Stimulated activated CD4-positive, alpha-beta T cell treated with anti-CD3 and anti-CD28 coated beads, Interleukin-15, amount 100 ng/mL, for 1 hour (primary cell): ENCODE results near the gene RBMX2.
"Not testable (repeated sequence)": the region's sequence is repeated elsewhere in the genome, so short reads cannot be mapped to it uniquely, and the experiment has no call there.

ENCODE experiments used
- DNase-seq, 2 donors: peaks; one replicate each; pipeline ENCODE4 v3.0.0-alpha.2; 2020; ENCODE audit warnings: low read depth in 1 of 2, low spot score in 1 of 2

The RBMX2 gene, protein sequence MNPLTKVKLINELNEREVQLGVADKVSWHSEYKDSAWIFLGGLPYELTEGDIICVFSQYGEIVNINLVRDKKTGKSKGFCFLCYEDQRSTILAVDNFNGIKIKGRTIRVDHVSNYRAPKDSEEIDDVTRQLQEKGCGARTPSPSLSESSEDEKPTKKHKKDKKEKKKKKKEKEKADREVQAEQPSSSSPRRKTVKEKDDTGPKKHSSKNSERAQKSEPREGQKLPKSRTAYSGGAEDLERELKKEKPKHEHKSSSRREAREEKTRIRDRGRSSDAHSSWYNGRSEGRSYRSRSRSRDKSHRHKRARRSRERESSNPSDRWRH

DNA sequence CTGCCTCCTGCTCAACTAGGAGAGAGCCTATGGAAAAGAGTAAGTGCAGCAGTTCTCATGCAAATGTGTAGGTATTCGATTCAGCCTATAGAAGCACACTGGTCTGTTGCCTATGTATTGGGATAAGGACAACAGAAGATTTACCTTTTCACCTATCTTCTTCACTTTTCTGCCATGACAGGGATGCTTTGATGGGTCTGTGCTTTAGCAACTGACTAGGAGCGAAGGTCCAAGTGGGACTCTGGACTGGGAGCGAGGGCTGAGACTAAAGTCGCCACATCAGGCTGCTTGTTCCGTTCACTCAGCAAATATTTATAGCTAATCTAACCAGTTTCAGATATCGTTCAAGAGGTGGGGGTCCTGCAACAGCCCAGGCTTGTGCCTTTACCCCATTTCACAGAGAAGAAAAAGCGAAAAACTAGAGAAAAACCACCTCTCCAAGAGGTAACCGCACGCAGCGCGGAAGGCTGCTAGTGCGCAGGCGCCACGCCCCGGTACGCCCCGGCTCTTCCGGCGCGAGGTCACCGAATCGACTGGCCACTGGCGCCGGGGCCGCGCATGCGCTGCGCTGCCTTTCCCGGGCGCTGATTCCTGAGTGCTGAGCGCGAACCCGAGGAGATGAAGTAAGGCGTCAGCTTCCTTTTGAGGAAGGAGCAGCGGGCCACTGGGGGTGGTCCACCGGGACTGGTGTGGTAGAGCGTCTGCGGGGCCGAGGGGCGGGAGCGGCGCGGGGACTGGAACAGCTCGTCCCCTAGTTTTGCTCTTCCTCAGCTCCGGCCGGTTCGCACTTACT is at the start of gene RBMX2:
TSS of gene RBMX2 (plus strand) at position 573 of the 793 bp plus-strand sequence. CDS start at position 619, 46 bp downstream.
- peak; percentile 49 to 54 for DNase-seq

DNA sequence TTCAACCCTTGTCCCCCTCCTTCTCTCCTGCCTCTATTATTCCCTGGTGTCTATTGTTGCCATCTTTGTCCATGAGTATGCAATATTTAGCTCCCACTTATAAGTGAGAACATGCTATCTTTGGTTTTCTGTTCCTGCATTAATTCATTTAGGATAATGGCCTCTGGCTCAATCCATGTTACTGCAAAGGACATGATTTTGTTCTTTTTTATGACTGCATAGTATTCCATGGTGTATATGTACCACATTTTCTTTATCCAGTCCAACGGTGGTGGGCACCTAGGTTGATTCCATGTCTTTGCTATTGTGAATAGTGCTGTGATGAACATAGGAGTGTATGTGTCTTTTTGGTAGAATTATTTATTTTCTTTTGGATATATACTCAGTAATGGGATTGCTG is 49.7 kb upstream of the RBMX2 start:
- DNase-seq = not testable (repeated sequence)

DNA sequence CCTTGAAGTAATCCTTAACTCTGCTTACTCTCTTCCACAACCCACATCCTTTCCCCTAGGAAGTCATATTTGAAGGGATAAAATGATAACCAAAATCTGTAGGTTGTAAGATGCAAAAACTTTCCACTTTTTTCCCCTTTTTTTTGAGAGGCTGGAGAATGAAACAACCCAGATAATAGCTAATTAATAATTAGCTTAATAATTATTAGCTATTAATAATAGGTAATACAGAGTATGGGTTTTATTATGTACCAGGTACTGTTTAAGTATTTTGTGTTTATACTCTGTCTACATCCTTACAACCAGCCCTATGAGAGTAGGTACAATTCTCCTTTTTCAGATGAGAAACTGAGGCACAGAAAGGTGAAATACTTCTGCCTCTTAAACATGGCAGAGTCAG is 25.7 kb upstream of the RBMX2 start:
- no peak for DNase-seq

DNA sequence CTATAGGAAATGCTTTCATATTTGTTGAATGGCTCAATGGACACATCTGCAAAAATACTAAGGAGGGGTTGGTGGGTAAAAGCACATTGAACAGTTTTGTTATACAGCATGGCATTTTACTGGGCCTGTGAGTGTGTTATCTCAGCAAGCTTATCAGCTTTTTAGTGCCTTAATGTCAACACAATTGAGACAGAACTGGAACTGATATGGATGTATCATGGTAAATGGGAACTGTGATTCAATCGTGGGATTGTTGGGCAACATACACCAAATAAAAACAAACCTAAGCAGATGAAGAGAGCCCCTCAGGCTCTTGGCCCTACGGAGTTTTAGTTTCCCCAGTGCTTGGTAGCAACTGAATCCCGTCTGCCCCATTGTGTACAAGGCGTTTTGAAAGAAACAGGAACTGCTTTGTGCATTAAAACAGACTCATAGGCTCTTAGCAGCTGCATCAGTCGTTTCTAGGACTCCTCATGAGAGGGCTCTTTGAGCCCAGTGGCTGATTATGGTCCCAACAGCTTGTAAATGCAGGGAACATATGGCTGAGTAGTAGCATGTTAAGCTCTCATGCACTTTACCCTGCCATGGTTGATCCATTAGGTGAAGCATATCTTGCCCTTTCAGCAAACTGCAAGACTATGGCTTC is 23.6 kb upstream of the RBMX2 start:
- no peak for DNase-seq

DNA sequence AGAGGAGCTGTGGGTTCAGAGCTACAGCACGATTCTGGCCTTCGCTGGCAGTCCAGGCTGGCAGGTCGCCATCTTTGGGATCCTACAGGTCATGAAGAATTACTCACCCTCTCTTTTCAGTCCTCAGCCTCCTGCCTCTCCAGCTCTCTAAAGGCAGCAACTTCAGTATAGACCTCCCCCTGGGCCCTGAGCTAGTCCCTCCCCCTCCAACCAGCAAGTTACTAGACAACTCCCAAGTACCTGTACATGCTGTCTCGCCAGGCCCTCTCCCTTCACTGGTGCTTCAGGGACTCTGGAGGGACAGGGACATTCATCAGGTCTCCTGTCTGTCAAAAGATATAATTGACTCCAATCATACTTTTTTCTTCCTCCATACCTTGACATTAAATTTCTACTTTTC is 16.3 kb upstream of the RBMX2 start, which contains the start of gene GPR119:
TSS of gene GPR119 (minus strand) at position 155 of the 400 bp plus-strand sequence. CDS start 227 bp downstream, outside the sequence.
- no peak for DNase-seq

DNA sequence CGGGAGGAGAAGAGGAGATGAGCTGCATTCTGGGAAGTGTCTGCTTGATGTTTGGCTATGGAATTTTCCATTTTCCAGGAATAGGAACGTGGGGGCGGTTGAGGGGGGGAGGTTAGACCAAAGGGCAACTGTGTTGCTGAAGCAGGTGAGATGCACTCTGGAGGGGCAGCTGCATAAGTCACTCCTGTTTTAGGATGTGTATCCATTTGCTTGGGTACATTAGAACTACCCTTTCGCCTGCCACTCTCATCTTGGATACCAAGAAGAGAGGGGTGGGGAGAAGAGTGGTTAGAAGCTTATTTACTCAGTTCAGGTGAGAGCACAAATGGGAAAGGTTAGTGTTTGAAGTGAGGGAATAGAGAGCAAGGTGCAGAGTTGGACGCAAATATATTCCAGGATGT is 15.4 kb upstream of the RBMX2 start:
- DNase-seq = no peak

DNA sequence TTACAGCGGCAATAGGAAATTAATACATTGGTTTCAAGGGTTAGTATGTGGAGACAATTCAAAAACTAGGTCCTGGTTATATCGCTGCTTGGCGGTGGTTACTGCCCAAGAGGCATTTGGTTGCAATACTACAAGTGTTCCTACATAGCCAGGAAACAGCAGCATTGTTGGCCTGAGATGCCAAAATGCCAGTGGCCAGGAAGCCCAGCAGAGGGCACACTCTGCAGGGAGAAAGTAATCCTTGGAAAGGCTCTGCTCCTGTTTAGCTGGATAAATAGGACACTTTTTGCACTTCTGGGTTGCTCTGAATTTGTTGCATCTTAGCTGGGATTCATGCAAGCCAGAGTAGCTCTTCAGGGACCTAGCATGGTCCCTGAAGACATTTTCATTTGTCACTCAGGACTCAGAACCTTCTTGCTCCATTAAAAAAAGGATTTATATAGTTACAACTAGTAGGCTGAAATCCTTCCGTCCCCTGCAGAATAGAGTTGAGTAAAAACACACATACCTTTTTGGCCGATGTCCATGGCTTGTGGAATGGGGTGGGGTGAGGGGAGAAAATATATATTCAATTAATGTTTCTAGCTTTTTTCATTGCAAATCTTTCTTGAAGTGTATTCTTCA is 8.2 kb upstream of the RBMX2 start:
- DNase-seq = no peak

DNA sequence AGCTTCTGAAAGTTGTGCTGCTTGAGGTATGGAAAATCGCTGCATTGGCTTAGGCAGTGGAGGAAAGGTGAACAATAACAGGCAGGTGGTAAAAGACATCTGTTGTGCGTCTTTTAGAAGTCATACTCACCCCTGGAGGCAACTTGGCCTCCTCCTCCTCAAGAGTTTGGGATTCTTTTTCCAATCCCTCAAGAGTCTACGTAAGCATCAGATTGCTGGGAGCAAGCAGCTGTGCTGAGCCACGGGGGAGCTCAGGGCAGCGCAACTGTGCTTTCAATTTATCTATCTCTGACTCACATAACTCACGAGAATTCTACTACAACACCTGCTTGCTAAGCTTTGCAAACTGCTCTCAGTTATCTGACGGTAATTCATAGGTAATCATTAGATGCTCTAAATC is 6.4 kb upstream of the RBMX2 start:
- DNase-seq = no peak

DNA sequence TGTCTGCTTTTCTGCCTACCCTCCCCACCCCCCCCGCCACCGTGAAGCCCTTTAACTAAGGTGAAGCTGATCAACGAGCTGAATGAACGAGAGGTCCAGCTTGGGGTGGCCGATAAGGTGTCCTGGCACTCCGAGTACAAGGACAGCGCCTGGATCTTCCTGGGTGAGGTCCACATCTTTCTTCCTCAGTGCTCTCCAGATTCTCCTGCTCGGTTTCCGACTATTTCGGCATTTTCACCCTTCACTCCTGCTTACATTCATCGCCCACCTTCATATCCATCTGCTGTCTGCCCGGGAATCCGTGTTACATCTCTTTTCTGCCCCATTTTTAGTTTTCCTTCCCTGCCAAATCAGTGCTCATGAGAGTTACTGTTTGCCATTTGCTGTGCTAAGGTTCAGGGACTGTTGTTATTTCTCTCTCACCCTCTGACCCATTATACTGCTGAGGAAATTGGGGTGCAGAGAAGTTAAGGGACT is 459 bp downstream of the RBMX2 start:
- DNase-seq = no peak

DNA sequence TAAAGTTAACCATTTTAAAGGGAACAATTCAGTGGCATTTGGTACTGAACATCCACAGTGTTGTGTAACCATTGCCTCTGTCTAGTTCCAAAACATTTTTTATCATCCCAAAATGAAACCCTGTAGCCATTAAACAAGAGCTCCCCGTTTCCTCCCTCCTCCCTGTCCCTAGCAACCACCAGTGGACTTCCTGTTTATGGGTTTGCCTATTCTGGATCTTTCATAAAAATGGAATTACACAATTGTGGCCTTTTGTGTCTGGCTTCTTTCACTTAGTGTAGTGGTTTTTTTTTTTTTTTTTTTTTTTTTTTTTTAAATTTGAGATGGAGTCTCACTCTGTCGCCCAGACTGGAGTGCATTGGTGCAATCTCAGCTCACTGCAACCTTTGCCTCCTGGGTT is 11.6 kb downstream of the RBMX2 start:
- no peak for DNase-seq

DNA sequence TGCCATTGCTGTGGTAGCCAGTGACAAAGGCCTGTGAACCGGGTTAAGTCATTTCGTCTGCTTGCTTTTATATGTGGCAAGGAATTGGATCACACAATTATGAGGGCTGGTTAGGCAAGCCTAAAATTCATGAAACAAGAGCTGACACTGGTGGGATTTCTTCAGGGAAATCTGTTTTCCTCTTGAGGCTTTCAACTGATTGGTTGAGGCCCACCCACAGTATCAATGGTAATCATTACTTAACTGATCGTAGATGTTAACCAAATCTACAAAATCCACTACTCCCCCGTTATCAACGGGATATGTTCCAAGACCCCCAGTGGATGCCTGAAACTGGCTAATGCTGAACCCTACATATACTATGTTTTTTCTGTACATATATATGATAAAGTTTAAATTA is 13.0 kb downstream of the RBMX2 start:
- no peak for DNase-seq

DNA sequence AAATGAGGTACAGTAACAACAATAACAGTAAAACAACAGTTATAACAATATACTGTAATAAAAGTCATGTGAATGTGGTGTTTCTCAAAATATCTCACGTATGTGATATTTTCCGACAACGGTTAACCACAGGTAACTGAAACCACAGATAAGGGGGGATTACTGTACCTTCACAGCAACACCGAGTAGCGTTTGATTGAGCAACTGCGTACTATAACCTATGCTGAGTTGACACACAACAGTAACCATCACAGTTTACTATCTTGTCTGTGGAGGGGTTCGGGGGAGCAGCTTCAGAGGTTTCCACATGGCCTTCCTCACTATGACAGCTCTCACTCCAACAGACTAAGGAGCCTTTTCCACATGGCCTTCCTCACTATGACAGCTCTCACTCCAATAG is 13.4 kb downstream of the RBMX2 start:
- DNase-seq = no peak

DNA sequence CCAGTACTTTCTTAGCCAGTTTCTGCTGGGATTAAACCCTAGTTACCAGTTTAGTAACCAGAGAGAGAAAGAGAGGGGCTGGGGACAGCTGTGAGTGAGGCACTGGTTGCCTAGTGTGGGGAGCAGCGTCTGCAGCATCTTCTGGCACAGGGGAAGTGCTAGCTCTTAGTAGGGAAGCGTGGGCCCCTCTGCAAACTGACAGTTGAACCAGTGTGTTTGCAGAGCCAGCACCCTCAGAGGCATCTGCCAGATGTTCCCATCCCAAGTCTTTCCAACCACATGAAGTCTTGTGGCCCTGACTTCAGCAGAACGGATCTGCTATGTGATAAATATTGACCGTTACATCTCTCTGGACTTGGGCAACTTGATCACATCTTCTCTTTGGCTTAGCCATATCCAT is 15.0 kb downstream of the RBMX2 start:
- no peak for DNase-seq

DNA sequence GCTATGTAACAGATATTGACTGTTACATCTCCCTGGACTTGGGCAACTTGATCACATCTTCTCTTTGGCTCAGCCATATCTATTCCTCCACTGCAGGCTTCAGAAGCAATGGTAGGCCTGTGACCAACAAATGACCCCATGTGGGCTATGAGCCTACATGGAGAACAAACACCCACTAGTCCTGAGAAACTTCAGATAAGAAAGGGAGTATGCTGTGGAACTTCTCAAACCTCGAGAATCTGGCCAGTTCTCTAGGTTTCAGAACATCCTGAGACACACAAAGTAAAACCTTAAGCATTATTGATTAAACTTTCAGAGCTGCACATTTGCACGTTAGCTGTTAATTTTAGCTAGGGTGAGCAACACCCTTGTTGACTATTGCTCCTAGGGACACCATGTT is 16.3 kb downstream of the RBMX2 start:
- no peak for DNase-seq

DNA sequence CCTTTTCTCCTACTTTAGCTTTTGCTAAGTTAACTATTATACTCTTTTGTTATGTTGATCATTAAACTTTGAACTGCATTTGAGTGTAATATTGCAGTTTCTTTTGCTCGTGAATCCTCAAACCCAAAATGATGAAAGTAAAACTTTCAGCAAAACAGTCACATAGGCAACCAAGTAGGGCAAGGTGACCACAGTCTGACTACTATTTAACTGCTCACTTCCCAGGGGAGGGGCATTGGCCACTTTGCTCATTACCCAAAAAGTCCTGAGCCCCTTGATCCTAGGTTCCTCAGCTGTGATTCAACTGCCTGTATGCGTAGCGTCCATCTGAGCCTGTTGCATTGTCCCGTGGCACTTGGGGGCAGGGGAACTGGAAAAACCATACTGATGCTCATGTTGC is 17.0 kb downstream of the RBMX2 start:
- DNase-seq = no peak

DNA sequence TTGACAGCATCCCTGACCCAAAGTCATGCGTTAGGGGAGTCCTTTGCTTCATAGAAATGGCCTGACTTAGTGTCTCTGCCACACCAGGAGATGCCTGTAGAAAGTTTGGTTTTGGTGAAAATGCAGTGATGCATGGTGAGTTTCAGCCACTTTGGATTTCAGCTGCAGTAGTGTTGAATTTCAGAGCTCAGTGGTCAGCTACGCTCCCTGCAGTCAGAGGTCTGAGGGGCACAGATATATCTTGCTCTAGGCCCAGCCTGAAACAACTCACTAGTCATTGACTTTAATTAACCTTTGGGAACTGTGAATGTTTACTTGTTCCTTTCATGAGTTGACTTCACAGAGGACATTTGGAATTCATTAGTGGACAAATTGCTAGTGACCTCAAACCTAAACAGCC is 17.5 kb downstream of the RBMX2 start:
- no peak for DNase-seq

DNA sequence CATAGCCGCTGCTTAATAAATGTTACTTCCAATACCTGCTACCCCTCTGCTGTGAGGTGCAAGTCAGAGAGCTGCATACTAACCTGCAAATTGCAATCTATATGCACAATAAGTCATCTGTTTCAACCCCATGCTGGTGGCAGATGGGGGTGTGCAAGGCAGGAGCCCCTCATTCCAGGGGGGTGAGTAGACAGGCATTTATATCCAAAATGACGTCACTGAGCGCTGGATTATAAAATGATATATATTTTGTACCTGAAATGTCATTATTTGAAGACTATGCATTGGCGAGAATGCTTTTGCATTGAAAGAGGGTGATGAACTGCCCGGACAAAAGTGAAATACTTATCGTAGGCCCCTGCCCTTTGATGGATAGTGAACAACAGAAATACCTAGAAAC is 24.7 kb downstream of the RBMX2 start:
- no peak for DNase-seq

DNA sequence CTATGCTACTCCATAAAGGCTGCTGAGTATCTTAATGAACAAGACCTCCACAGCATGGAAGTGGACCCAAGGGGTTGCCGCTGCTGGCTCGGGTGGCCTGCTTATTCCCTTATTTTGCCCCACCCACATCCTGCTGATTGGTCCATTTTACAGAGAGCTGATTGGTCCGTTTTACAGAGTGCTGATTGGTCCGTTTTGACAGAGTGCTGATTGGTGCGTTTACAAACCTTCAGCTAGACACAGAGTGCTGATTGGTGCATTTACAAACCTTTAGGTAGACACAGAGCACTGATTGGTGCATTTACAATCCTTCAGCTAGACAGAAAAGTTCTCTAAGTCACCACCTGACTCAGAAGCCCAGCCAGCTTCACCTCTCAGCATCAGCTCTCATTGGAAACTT is 27.4 kb downstream of the RBMX2 start:
- not testable (repeated sequence) for DNase-seq

DNA sequence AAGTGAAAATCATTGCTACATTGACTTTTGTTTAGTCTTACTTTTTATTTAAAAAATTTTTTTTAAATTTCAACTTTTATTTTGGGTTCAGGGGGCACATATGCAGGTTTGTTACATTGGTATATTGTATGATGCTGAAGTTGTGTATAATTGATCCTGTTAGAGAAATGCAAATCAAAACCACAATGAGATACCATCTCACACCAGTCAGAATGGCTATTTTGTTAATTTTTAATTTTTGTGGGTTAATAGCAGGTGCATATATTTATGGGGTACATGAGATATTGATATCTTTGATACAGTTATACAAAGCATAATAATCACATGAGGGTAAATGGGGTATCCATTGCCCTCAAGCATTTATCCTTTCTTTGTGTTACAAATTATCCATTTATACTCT is 34.1 kb downstream of the RBMX2 start:
- no peak for DNase-seq

DNA sequence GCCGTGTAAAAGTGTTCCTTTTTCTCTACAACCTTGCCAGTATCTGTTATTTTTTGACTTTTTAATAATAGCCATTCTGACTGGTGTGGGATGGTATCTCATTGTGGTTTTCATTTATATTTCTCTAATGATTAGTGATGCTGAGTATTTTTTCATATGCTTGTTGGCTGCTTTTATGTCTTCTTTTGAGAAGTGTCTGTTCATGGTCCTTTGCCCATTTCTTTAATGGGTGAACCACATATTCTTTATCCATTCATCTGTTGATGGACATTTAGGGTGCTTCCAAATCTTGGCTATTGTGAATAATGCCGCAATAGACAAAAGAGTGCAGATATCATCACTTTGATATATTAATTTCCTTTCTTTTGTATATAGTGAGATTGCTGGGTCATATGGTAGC is 36.2 kb downstream of the RBMX2 start:
- DNase-seq = not testable (repeated sequence)

DNA sequence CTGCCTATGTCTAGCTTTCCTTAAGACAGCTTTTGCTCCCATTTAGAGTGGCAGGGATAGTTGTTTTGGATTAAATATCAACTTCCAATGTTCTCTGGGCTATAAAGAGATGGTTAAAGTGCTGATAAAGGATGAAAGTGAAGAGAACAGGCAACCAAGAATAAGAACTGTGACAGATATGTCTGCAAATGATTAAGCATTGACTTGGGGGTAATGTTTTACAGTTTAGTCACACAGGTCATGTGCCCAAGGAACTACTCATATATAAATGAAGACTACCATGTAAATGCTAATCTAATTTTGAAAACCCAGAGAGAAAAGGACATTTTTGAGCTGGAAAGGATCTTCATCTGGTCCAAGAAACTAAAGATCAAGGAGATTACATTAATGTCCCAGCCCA is 42.1 kb downstream of the RBMX2 start:
- DNase-seq = no peak
